GM18499 (cell line): ENCODE measurements around the gene DNAJC27.

Source experiments
- ATAC-seq: cut with Tn5 transposase; IDR thresholded peaks from one replicate; pipeline ENCODE4 v1.9.1; 2021; ENCODE audit warnings: moderate number of reproducible peaks; ENCODE audit not compliant: insufficient read depth, unreplicated experiment

Gene DNAJC27

GRCh38 chr2:24926602-24927252 is 45.0 kb downstream of the DNAJC27 start:
- ATAC-seq = no peak

DNA sequence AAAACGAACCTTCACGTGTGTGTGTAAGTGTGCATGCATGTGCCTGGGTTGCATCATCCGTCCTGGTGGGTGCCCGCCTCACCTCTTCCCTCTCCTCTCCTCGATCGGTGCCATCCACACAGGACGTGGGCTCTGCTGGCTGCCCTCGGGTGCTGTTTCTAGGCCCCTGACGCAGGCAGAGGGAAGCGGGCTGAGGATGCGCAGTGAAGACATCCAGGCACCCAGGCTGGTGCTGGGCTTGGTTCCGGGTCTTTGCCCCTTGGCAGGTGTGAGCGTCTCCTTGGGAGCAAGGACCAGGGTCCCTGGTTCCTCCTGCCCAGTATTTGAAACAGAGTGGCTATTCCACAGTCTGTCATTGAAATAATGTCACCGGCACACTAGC is 45.5 kb downstream of the DNAJC27 start:
- no peak for ATAC-seq

GRCh38 chr2:24925815-24926214 is 45.9 kb downstream of the DNAJC27 start:
- ATAC-seq = no peak

GRCh38 chr2:24924732-24925131 is 47.0 kb downstream of the DNAJC27 start:
- no peak for ATAC-seq

GRCh38 chr2:24924266-24924665 is 47.5 kb downstream of the DNAJC27 start:
- ATAC-seq = no peak

DNA sequence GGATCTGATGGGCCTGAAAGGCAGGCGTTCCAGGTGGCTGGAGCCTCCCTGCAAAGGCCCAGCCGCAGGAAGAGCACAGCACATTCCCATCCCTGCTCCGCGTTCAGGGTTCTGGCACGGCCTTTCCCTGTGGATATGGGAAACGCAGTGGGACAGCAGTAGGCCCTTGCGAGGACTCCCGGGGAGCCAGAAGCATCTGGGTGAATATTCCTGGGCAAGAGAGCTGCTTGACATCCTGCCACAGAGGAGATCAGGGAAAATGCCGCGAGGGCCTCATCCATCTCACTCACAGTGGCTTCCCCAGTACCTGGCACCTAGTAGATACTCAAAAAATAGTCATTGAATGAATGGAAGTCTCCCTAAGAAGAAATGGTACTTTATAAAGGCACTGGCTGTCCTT is 48.6 kb downstream of the DNAJC27 start:
- ATAC-seq = no peak

DNA sequence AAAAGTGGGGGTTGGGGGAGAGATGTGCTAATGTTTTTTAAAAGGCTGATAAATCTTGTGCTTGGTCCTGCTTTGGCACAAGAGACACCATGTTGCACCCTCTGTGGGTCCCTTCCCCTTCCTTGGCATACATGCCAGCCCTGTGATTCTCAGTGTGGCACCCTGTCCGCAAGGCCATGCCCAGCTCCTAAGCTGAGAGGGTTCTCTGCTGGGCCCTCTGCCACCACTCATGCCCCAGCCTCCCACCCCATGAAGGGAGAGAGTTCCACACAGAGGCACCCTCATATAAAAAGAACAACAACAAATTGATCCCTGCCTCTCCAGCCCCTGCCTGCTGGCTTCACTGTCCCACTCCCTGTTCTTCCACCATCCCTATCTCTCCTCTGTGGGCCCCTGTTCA is 49.2 kb downstream of the DNAJC27 start:
- ATAC-seq = no peak

GRCh38 chr2:24920809-24921441 is 50.8 kb downstream of the DNAJC27 start:
- ATAC-seq = no peak

GRCh38 chr2:24920098-24920808 is 51.5 kb downstream of the DNAJC27 start, which contains the start of gene ADCY3:
Gene ADCY3, minus strand, starts transcription at chr2:24920237. Its CDS starts 1,250 bp downstream, at chr2:24918987.
- no peak for ATAC-seq

DNA sequence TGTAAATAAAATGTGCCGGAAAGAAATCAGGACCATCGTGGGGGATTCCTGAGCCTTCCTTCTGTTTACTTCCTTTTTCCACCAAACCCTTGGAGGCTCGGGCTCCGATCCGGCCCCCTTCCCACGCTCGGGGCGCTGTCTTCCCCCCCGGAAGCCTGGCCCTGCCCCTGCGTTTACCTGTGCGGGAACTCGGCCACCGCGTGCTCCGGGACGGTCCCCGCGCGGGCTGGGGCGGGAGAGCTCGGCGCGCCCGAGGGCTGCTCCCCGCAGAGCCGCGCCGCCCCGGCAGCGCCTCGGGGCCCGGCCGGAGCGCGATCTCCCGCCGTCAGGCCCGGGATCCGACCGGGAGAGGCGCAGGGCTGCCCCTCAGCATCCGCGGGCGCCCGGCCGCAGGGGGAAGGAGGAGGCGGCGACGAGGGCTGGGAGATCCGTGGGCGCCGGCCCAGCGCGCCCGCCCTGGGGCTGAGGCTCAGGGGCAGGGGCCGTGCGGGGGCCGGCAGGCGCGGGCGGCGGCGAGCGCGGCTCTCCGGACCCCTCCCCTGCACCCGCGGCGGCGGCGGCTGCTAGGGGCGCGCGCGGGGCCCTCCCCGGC is 52.2 kb downstream of the DNAJC27 start:
- no peak for ATAC-seq

GRCh38 chr2:24919037-24919505 is 52.7 kb downstream of the DNAJC27 start:
- ATAC-seq = no peak

DNA sequence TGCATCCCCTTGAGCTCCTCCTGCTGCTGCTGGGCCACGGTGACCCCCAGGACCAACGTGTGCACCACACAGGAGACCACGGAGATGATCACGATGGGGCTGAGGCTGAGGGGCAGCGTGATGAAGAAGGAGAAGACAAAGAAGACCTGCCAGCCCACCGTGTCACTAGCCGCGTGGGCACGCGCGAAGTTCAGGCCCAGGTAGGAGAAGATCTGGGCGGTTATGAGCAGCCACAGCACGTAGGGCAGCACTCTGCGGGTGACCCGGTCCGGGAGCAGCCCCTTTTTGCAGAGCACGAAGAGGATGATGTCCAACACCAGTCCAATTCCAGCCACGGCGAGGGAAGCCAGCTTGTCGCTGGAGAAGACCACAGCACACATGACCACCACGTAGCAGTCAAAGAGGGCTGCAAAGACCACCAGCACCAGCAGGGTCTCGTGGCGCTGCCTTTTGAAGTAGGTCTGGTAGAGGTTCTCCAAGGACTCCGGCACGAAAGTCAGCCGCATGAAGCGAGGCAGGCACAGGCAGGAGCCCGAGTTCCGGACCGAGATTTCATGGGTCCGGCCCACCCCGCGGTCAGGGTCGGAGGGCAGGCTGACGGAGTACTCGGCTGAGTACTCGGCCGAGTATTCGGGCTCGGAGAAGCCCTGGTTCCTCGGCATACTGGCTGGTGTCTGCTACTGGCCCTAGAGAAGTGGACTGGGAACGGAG is 53.3 kb downstream of the DNAJC27 start:
- ATAC-seq = no peak

- no peak for ATAC-seq
Measured at GRCh38 chr2:24917731-24918325, 53.9 kb downstream of the DNAJC27 start.

GRCh38 chr2:24917086-24917485 is 54.7 kb downstream of the DNAJC27 start:
- ATAC-seq = no peak

GRCh38 chr2:24915796-24916195 is 56.0 kb downstream of the DNAJC27 start:
- ATAC-seq = no peak

- ATAC-seq = no peak
Measured at GRCh38 chr2:24915175-24915574, 56.6 kb downstream of the DNAJC27 start.

DNA sequence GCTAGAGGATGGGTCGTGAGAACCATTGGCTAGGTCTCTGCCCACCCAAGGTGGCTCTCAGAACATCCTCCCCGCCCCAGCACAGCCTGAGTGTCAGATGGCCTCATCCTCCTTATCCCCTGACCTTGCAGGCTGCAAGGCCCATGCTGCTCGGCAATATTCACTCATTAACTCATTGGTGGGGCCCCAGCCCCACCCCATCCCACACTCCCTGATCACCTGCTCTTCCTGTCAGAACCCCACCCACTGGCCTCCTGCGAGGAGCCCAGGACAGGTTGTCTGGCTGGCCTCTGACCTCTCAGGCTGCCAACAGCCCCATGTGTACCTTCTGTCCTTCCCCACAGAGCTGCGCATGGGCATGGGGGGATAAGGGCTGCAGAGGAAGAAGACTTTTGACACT is 57.0 kb downstream of the DNAJC27 start:
- ATAC-seq = no peak

DNA sequence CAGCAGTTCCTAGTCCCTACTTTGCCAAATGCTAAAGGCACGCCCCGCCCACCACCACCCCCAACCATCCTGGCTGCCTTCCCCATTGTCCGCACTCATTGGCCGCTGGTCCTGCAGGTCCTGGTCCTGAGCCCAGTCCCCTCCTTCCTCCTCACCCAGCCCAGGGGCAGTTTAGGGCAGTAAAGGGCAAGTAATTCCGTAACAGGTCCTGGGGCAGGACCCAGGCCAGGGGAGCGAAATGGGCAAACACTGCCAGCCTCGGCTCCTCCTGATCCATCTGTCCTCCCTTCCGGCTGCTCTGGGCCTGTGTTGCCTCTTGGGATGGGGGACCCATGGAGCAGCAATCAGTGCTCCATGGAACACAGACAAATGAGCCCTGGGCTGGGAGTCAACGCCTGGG is 57.8 kb downstream of the DNAJC27 start:
- no peak for ATAC-seq

DNA sequence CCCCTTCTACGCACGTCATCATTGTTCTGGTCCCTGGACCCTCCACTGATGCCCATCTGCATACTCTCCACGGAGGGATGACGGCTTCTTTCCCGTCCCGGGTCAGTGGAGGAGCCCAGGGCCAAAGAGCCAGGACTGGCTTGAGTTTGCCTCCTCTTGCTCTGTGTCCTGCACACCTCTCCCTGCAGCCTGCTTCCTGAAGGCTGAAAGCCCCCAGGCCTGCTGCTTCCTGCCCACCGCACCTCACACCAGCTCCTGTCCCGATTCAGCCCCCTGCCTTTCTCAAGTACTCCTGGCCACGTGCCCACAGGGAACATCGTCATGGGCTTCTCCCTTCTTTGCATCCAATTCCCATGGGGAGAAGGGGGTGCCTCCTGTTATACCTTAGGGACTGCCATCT is 58.8 kb downstream of the DNAJC27 start:
- ATAC-seq = no peak

GRCh38 chr2:24912523-24912922 is 59.2 kb downstream of the DNAJC27 start:
- ATAC-seq = no peak
